ENCODE results near the gene VRK1. TPM values are rescaled to one million over a fixed set of nuclear protein-coding genes. Genes with fewer than 3 reads are reported as not detected.

Gene VRK1
- total RNA-seq, 1 donor from 2014 or later, result 6.8 TPM

- intact Hi-C loops (cut with micrococcal nuclease), result no loop called here
- ATAC-seq (no peak), DNase-seq (no peak)
These were observed 13.9 kb upstream of the VRK1 start for GRCh38 chr14:96783043-96783914.

GRCh38 chr14:96783915-96784224, 13.3 kb upstream of the VRK1 start:
- ATAC-seq (no peak), DNase-seq (no peak)
- intact Hi-C loops (cut with micrococcal nuclease), result no loop called here

GRCh38 chr14:96790186-96790585, 7.0 kb upstream of the VRK1 start:
- intact Hi-C loops (cut with micrococcal nuclease), result no loop called here
- DNase-seq (no peak), ATAC-seq (no peak)

DNA sequence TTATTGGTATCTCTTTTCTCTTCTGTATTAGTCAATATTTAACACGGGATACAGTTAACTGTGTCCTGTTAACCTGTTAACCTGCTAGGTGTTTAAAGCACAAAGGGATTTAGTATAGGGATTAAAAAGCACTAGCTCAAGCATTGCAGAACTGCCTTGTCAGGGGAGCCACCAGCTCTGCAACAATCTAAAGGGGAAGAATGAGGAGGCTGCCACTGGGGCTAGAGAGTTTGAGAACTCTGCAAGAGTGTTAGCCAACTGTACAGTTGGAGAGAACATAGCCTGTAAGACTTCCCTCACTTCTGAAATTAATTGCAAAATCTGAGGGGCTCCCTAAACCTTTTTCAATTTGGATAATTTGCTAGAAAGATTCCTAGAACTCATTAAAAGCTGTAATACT, 6.5 kb upstream of the VRK1 start:
- DNase-seq (no peak), ATAC-seq (no peak)
- intact Hi-C loops (cut with micrococcal nuclease), result no loop called here

- ATAC-seq (no peak), DNase-seq (no peak)
- intact Hi-C loops (cut with micrococcal nuclease), result no loop called here
These were observed 5.2 kb upstream of the VRK1 start for GRCh38 chr14:96792003-96792402.

- intact Hi-C loops (cut with micrococcal nuclease), result no loop called here
- DNase-seq, result no peak
- ATAC-seq, result no peak
These were observed 4.6 kb upstream of the VRK1 start for GRCh38 chr14:96792591-96792990.

- ATAC-seq (no peak), DNase-seq (no peak)
- intact Hi-C loops (cut with micrococcal nuclease), result no loop called here
These were observed 3.6 kb upstream of the VRK1 start for GRCh38 chr14:96793547-96793946.

GRCh38 chr14:96795109-96795828, 1.9 kb upstream of the VRK1 start:
- no peak for ATAC-seq
- intact Hi-C loops (cut with micrococcal nuclease), result no loop called here
- no peak for DNase-seq

DNA sequence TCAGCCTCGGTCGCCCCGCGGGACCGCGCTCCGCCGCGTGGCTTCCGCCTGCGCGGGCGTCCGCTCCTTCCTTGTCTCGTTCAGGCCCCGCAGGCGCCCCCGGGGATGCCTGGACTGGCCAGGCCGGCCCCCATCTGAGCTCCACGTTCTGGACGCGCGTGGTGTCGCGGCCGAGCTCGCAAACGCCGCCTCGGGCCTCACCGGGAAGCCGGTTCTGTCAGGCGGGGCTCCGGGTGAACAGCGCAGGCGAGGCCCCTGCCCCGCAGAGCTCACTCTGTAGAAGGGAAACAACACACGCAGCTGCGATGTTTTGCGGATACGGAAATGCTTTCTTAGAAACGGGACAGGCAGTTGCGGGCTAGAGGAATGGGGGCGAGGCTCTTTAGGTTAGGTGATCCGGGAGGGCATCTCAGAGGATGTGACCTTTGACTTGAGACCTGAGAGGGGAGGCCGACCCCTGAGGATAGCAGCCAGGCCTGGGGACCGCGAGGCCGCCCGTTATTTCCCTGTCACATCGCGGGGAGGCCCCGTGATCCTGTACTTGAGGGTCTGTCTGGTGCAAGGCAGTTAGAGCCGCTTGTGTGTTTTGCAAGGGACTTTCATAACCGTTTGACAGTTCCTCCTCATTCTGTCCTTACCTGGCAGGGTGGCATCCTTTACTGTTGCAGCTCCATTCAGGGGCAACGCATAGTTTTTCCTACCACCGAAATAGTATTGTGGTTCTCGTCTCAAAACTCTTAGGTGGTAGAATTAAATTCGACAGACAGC, 584 bp downstream of the VRK1 start:
- ATAC-seq (no peak), DNase-seq (no peak)
- intact Hi-C loops (cut with micrococcal nuclease), result no loop called here

GRCh38 chr14:96798956-96799355, 1.8 kb downstream of the VRK1 start:
- intact Hi-C loops (cut with micrococcal nuclease), result no loop called here
- ATAC-seq, result no peak
- DNase-seq, result no peak

DNA sequence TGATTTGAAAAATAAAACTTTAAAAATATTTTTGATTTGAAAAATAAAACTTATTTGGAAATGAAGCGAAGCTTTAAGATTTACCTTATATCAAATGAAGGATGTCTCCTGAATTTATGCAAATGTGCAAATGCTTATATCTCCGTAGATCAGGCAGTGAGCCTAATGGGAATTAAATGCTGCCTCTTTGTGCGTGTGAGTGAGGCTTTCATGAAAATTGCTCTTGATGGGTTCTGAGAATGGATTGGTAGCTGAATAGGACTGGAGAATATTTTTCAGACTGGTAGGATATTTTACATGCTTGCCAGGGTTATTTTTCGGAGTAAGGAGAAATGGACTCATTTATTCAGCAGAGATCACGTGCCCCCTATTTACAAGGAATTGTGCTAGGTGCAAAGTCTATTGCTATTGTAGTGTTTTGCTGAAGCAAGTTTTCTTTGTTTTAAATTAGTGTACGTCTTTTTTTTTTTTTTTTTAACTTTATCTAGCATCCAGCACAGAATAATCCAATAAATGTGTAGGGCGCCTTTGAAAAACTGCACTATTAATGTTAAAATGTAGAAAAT, 2.4 kb downstream of the VRK1 start:
- ATAC-seq (no peak), DNase-seq (no peak)
- intact Hi-C loops (cut with micrococcal nuclease), result no loop called here

GRCh38 chr14:96801931-96802330, 4.7 kb downstream of the VRK1 start:
- ATAC-seq, result no peak
- DNase-seq, result no peak
- intact Hi-C loops (cut with micrococcal nuclease), result no loop called here

DNA sequence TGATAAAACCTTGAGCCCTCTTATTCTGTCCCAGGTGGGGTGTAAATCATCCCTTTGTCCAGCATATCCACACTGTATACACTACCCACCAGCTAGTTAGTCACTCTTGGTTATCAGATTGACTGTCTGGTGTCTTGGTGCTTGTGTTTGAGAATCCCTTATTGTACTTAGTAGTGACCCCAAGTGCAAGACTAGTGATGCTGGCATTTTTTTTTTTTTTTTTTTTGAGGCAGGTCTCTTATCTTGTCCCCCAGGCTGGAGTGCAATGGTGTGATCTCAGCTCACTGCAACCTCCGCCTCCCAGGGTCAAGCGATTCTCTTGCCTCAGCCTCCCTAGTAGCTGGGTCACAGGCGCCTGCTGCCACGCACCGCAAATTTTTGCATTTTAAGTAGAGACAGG, 5.8 kb downstream of the VRK1 start:
- intact Hi-C loops (cut with micrococcal nuclease), result no loop called here
- DNase-seq, result no peak
- no peak for ATAC-seq

- no peak for ATAC-seq
- intact Hi-C loops (cut with micrococcal nuclease), result no loop called here
- DNase-seq, result no peak
These were observed 6.8 kb downstream of the VRK1 start for GRCh38 chr14:96803958-96804357.

- no peak for ATAC-seq
- intact Hi-C loops (cut with micrococcal nuclease), result no loop called here
These were observed 7.7 kb downstream of the VRK1 start for GRCh38 chr14:96804895-96805294.

GRCh38 chr14:96805956-96806355, 8.8 kb downstream of the VRK1 start:
- intact Hi-C loops (cut with micrococcal nuclease), result no loop called here
- DNase-seq, result peak; percentile 33
- peak; percentile 92 for ATAC-seq

More at GRCh38 chr14:96804895-96805294, 7.7 kb downstream of the VRK1 start:
- DNase-seq, result no peak

GRCh38 chr14:96806836-96807235, 9.7 kb downstream of the VRK1 start:
- intact Hi-C loops (cut with micrococcal nuclease), result no loop called here
- DNase-seq, result no peak
- no peak for ATAC-seq

DNA sequence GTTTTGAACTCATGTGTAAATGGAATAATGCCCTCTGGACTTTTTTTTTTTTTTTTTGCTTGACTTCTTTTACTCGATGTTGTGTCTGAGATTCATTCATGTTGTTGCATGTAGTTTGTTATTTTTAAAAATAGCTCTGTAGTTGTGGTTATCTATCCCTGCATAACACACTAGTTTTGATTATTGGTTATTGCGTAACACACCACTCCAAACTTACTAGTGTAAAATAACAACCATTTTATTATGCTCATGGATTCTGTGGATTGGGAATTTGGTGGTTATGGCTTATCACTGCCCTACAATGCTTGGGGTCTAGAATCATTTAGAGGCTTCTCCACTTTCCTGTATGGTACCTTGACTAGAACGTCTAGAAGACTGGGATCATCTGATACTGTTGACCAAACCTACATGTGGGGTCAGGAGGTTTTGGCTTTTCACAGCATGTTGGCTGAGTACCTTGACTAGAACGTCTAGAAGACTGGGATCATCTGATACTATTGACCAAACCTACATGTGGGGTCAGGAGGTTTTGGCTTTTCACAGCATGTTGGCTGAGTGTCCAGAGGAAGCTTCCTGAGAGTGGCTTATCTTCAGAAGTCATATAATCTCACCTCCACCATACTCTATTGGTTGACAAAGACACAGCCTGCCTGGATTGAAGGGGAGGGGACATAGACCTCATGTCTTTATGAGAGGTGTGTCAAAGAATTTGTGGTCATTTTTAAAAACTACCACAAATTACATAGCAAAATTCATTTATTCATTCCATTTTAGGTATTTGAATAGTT, 11.6 kb downstream of the VRK1 start:
- DNase-seq, result no peak
- ATAC-seq, result no peak
- intact Hi-C loops (cut with micrococcal nuclease), result no loop called here

GRCh38 chr14:96811265-96811664, 14.1 kb downstream of the VRK1 start:
- no peak for ATAC-seq
- intact Hi-C loops (cut with micrococcal nuclease), result no loop called here
- DNase-seq, result no peak
